RWPE1 (cell line): Measurements from ENCODE around the gene WSCD2.

Experiments
- CTCF ChIA-PET: fragments of 350-600 bp; sonication (Branson Sonifier 250); formaldehyde crosslinking; extraction: SDS; loops from one replicate; lab custom pipeline; 2021; lab: Yijun Ruan, JAX
- POLR2A ChIA-PET: fragments of 400-600 bp; formaldehyde crosslinking; extraction: SDS; loops from one replicate; lab custom pipeline; 2020; ENCODE audit warnings: antibody characterized with exemption; ENCODE audit not compliant: low non-redundant PET; lab: Yijun Ruan, JAX
- DNase-seq: peaks from one replicate; pipeline ENCODE4 v3.0.0; 2012; ENCODE audit warnings: low spot score
- H3K27ac ChIP-seq: fragments of 450-650 bp; 2 replicates; pipeline ENCODE4 v1.5.1; 2017
- TF ChIP-seq, protein P1 (sequence below): fragments of 450-650 bp; conservative IDR thresholded peaks from 2 replicates; pipeline ENCODE4 v1.5.1; 2017; ENCODE audit warnings: low read depth, mild to moderate bottlenecking

Gene WSCD2

DNA sequence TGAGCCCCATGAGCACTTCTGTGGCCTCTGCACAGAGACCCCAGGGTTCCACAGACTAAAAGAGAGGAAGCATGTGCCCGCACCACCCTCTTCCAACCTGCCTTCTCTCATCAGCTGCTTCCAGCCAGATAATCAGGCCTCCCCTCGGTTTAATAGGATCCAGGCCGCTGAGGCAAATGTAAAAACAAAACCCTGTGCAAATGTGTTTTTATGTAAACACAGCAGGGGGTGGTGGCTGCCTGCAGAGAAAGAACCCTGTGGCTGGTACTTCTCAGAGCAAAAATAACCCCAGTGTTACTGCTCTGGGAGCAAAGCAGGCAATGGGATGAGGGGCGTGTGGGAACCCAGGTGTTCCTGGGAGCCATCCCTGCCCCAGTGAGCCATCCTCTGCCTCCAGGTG is 46.2 kb downstream of the WSCD2 start:
- ChIA-PET CTCF (no interaction called here), POLR2A (no interaction called here)
- TF ChIP-seq, protein P1, sequence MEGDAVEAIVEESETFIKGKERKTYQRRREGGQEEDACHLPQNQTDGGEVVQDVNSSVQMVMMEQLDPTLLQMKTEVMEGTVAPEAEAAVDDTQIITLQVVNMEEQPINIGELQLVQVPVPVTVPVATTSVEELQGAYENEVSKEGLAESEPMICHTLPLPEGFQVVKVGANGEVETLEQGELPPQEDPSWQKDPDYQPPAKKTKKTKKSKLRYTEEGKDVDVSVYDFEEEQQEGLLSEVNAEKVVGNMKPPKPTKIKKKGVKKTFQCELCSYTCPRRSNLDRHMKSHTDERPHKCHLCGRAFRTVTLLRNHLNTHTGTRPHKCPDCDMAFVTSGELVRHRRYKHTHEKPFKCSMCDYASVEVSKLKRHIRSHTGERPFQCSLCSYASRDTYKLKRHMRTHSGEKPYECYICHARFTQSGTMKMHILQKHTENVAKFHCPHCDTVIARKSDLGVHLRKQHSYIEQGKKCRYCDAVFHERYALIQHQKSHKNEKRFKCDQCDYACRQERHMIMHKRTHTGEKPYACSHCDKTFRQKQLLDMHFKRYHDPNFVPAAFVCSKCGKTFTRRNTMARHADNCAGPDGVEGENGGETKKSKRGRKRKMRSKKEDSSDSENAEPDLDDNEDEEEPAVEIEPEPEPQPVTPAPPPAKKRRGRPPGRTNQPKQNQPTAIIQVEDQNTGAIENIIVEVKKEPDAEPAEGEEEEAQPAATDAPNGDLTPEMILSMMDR: no peak
- DNase-seq: no peak
- no peak overlapping the region for H3K27ac ChIP-seq

DNA sequence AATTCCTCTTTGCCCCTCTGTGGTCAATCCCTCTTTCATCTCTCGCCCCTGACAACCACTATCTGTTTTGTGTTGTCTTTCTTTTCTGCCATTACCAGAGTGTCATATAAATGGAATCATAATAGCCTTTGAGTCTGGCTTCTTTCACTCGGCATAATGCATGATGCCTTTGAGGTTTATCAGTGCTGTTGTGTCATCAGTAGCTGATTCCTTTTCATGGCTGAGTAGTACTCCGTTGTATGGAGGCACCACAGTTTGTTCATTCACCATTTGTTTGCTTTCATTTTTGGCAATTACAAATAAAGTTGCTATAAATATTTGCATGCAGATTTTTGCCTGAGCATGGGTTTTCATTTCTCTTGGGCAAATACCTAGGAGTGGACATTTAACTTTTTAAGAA is 47.2 kb downstream of the WSCD2 start:
- ChIA-PET POLR2A (no interaction called here), CTCF (interaction anchor here (0.7 kb wide), 1 partner anchor 343 kb away, joined by 7 read pairs; no protein-coding TSS in a partner anchor)
- TF ChIP-seq, protein P1: no peak
- DNase-seq: no peak
- no peak overlapping the region for H3K27ac ChIP-seq

DNA sequence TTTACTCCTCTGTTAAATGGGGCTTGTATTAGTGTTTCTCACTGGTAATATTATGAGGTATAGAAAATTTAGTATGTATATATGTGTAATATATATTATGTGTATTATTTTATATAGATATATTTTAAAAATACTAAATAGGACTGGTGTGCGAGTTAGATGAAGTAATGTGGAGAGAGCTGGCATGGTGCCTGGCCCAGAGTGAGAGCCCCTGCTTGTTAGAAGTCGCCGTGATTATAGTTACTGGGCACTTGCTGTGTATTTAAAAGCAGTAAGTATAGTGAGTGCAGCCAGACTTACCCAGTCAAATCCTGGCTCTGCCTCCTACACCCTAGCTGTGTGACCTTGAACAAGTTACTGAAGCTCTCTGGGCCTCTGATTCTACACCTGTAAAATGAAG is 48.0 kb downstream of the WSCD2 start:
- ChIA-PET POLR2A (no interaction called here), CTCF (no interaction called here)

DNA sequence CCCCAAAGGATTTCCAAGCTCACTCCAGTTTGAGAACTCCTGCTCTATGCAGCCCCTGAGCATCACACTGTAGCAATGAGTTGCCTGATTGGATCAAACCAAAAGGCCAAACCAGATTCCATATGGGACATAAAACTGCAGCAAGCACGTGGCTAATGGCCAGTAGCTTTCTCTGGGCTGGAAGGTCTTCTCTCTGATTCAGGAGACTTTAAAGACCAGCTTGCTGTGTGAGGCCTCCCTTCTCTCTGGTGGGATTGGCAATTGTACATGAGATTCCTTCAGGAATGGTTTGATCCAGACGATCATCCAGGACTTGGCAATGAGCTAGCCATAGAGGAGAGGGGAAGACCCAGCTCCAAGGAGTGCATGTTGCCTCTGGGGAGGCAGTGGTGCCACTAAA is 50.2 kb downstream of the WSCD2 start:
- TF ChIP-seq, protein P1: no peak
- H3K27ac ChIP-seq: no peak overlapping the region
- ChIA-PET CTCF (interaction anchor here (1.1 kb wide), 1 partner anchor 15 kb away, joined by 3 read pairs; no protein-coding TSS in a partner anchor), POLR2A (no interaction called here)
- DNase-seq: no peak

More for the DNA sequence above, 48.0 kb downstream of the WSCD2 start:
- DNase-seq: no peak
- H3K27ac ChIP-seq: no peak overlapping the region
- TF ChIP-seq, protein P1: no peak

DNA sequence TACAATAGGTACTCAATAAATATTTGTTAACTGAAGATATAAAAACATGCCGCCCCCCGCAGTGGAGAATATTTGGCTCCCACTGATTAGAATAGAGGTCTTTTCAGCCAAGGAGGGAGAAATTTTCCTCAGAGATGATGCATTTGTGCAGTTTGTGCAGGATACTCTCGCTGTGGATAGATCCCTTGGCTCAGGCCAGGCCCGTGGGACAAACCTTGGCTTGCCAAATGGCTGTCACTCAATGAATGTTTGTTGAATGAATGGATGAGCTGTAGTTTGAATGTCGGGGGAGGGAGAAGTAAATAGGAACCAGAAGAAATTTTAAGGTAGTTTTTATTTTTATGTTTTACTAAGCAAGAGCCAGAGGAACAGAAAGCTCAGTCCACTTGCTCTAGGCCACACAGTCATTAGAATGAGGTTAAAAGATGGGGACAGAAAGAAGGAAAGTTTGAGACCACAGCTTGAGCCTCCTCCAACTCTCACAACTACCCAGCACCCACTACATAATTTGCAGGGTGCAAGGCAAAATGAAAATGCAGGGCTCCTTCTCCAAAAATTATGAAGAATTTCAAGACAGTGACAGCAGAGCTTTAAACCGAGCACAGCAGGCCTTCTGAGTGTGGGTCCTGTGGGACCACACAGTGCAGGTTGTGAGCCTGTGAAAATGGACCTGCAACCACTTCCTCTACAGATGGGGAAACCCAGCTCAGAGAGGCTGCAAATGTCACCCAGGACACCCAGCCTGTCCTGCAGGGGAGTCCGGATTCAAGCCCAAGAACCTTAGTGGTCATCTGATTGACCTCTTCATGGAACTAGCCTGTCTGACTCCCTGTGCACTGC is 51.4 kb downstream of the WSCD2 start:
- DNase-seq: no peak
- CTCF ChIA-PET: interaction anchor here (0.7 to 1.1 kb wide), 2 partner anchors 14 to 277 kb away, joined by 3 read pairs; no protein-coding TSS in a partner anchor

DNA sequence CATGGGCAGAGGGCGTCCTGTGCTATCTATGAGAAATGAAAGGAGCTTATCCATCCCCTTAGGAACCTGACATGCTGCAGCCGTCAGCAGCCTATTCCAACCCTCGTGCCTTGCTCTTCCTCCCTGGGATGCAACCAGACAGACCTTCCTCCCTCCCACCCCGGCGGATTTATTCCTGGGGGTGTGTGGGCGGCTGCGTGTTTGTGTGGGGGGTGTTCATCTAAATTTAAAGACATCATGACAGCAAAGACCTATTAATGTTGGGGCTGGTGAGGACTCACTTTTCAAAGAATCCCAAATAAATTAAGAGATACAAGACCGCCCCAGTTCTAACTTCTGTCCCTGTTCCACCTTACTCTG is 52.0 kb downstream of the WSCD2 start:
- TF ChIP-seq, protein P1: no peak
- CTCF ChIA-PET: no interaction called here
- POLR2A ChIA-PET: no interaction called here
- no peak for DNase-seq
- no peak overlapping the region for H3K27ac ChIP-seq

More for the DNA sequence above, 51.4 kb downstream of the WSCD2 start:
- POLR2A ChIA-PET: no interaction called here
- TF ChIP-seq, protein P1: no peak
- no peak overlapping the region for H3K27ac ChIP-seq
